H9 (cell line): ENCODE data around the gene GCH1. TPM values are rescaled to one million over a fixed set of nuclear protein-coding genes. Genes with fewer than 3 reads are reported as not detected.

Experiments used
- DNase-seq: peaks from one replicate; pipeline ENCODE4 v3.0.0-alpha.2; 2017
- H2AFZ ChIP-seq: one replicate; pipeline ENCODE4 v1.6.1; 2013; ENCODE audit warnings: mild to moderate bottlenecking, low read length, control low read depth, moderate library complexity
- H2AK5ac ChIP-seq: 2 replicates; pipeline ENCODE4 v1.6.1; 2013; ENCODE audit warnings: low read length, control low read depth, mixed read lengths; ENCODE audit not compliant: insufficient read length
- H2BK120ac ChIP-seq: one replicate; pipeline ENCODE4 v1.6.1; 2013; ENCODE audit warnings: low read depth, mild to moderate bottlenecking, low read length, control low read depth, inconsistent platforms; ENCODE audit not compliant: poor library complexity, severe bottlenecking
- H2BK12ac ChIP-seq: 2 replicates; pipeline ENCODE4 v1.6.1; 2013; ENCODE audit warnings: low read length, control low read depth, mixed read lengths, low read depth; ENCODE audit not compliant: insufficient read length
- H2BK15ac ChIP-seq: 2 replicates; pipeline ENCODE4 v1.6.1; 2013; ENCODE audit warnings: low read depth, low read length, control low read depth
- H2BK20ac ChIP-seq: one replicate; pipeline ENCODE4 v1.6.1; 2013; ENCODE audit warnings: low read depth, mild to moderate bottlenecking, low read length, control low read depth, inconsistent platforms; ENCODE audit not compliant: poor library complexity, severe bottlenecking
- H2BK5ac ChIP-seq: 2 replicates; pipeline ENCODE4 v1.6.1; 2013; ENCODE audit warnings: low read length, control low read depth, mixed read lengths; ENCODE audit not compliant: insufficient read length
- H3K14ac ChIP-seq: 2 replicates; pipeline ENCODE4 v1.6.1; 2013; ENCODE audit warnings: low read length, control low read depth; ENCODE audit not compliant: insufficient read depth
- H3K18ac ChIP-seq: 2 replicates; pipeline ENCODE4 v1.6.1; 2013; ENCODE audit warnings: low read depth, mild to moderate bottlenecking, mixed read lengths, low read length, control low read depth; ENCODE audit not compliant: insufficient read length
- H3K23ac ChIP-seq: 2 replicates; pipeline ENCODE4 v1.6.1; 2013; ENCODE audit warnings: low read length, control low read depth, mixed read lengths, low read depth; ENCODE audit not compliant: insufficient read length
- H3K23me2 ChIP-seq: 2 replicates; pipeline ENCODE4 v1.6.1; 2013; ENCODE audit warnings: low read depth, mild to moderate bottlenecking, mixed read lengths, low read length, control low read depth; ENCODE audit not compliant: insufficient read length, poor library complexity, severe bottlenecking
- H3K27ac ChIP-seq: 2 replicates; pipeline ENCODE4 v1.5.1; 2013; ENCODE audit warnings: low read length, control low read depth, mixed read lengths, low read depth; ENCODE audit not compliant: insufficient read length
- H3K27me3 ChIP-seq: 2 replicates; pipeline ENCODE4 v1.6.1; 2013; ENCODE audit warnings: low read length, control low read depth, inconsistent platforms; ENCODE audit not compliant: insufficient read depth
- H3K4ac ChIP-seq: 2 replicates; pipeline ENCODE4 v1.6.1; 2013; ENCODE audit warnings: low read depth, mild to moderate bottlenecking, control low read depth, inconsistent platforms, low read length, moderate library complexity
- H3K4me1 ChIP-seq: 2 replicates; pipeline ENCODE4 v1.6.1; 2013; ENCODE audit warnings: low read length, control low read depth, inconsistent platforms; ENCODE audit not compliant: insufficient read depth
- H3K4me2 ChIP-seq: 2 replicates; pipeline ENCODE4 v1.6.1; 2013; ENCODE audit warnings: low read length, control low read depth, mixed read lengths; ENCODE audit not compliant: insufficient read length, insufficient read depth
- H3K56ac ChIP-seq: 2 replicates; pipeline ENCODE4 v1.6.1; 2013; ENCODE audit warnings: low read depth, mild to moderate bottlenecking, mixed read lengths, low read length, control low read depth; ENCODE audit not compliant: insufficient read length
- H3K79me1 ChIP-seq: 2 replicates; pipeline ENCODE4 v1.6.1; 2013; ENCODE audit warnings: low read depth, mild to moderate bottlenecking, moderate library complexity, low read length, control low read depth, inconsistent platforms; ENCODE audit not compliant: insufficient read depth, poor library complexity, severe bottlenecking
- H3K79me2 ChIP-seq: 2 replicates; pipeline ENCODE4 v1.6.1; 2013; ENCODE audit warnings: low read length, control low read depth, inconsistent platforms; ENCODE audit not compliant: insufficient read depth
- H3K9ac ChIP-seq: 2 replicates; pipeline ENCODE4 v1.6.1; 2013; ENCODE audit warnings: low read length, control low read depth, mixed read lengths; ENCODE audit not compliant: insufficient read length; ENCODE audit errors: extremely low read depth
- H3K9me3 ChIP-seq: one replicate; pipeline ENCODE4 v1.6.1; 2013; ENCODE audit warnings: low read depth, low read length, inconsistent platforms; ENCODE audit not compliant: control insufficient read depth
- H3T11ph ChIP-seq: one replicate; pipeline ENCODE4 v1.6.1; 2013; ENCODE audit warnings: mild to moderate bottlenecking, low read length, control low read depth, inconsistent platforms
- H4K20me1 ChIP-seq: one replicate; pipeline ENCODE4 v1.6.1; 2013; ENCODE audit not compliant: control insufficient read depth, insufficient read length, insufficient read depth
- H4K5ac ChIP-seq: 2 replicates; pipeline ENCODE4 v1.6.1; 2013; ENCODE audit warnings: low read depth, mild to moderate bottlenecking, mixed read lengths, low read length, control low read depth; ENCODE audit not compliant: insufficient read length
- H4K8ac ChIP-seq: replicated peaks from 2 replicates; pipeline ENCODE4 v1.6.1; 2013; ENCODE audit warnings: low read length, control low read depth, mixed read lengths, low read depth; ENCODE audit not compliant: insufficient read length
- H4K91ac ChIP-seq: 2 replicates; pipeline ENCODE4 v1.6.1; 2013; ENCODE audit warnings: low read depth, mild to moderate bottlenecking, moderate library complexity, mixed read lengths, low read length, control low read depth; ENCODE audit not compliant: insufficient read length
- H3K27ac Mint-ChIP-seq, 3 experiments: 2 replicates in 2 of 3; 3 replicates in 1 of 3; pipeline ENCODE4 v1.8.0; 2020 to 2021; ENCODE audit warnings: mixed read lengths in 3 of 3, mild to moderate bottlenecking in 1 of 3, moderate library complexity in 1 of 3
- H3K27me3 Mint-ChIP-seq: 2 replicates; pipeline ENCODE4 v1.8.0; 2021; ENCODE audit warnings: low read depth, mild to moderate bottlenecking, moderate library complexity, mixed read lengths
- H3K36me3 Mint-ChIP-seq, 3 experiments: 2 replicates in 2 of 3; 3 replicates in 1 of 3; pipeline ENCODE4 v1.8.0; 2020 to 2021; ENCODE audit warnings: low read depth in 3 of 3, mixed read lengths in 3 of 3; ENCODE audit not compliant: insufficient read depth in 1 of 3
- H3K4me1 Mint-ChIP-seq, 2 experiments: 2 replicates each; pipeline ENCODE4 v1.8.0; 2020; ENCODE audit warnings: mixed read lengths in 2 of 2
- H3K4me3 Mint-ChIP-seq, 2 experiments: 2 replicates in 1 of 2; 3 replicates in 1 of 2; pipeline ENCODE4 v1.8.0; 2020 to 2021; ENCODE audit warnings: mild to moderate bottlenecking in 2 of 2, mixed read lengths in 2 of 2, moderate library complexity in 1 of 2
- H3K9me3 Mint-ChIP-seq, 2 experiments: 2 replicates in 1 of 2; 3 replicates in 1 of 2; pipeline ENCODE4 v1.8.0; 2020; ENCODE audit warnings: mild to moderate bottlenecking in 2 of 2, mixed read lengths in 2 of 2, moderate library complexity in 1 of 2
- CTCF ChIP-seq: fragments of 200-600 bp; sonication (generic); conservative IDR thresholded peaks from 3 replicates; pipeline ENCODE4 v1.8.0; 2021; ENCODE audit warnings: antibody characterized with exemption, mild to moderate bottlenecking
- WGBS: extraction: QIAGEN DNeasy Blood & Tissue Kit; methylation state at CpG from one replicate; pipeline ENCODE4 v1.1.7; 2013; ENCODE audit warnings: missing lambda C conversion rate, low lambda C conversion rate, mixed read lengths; ENCODE audit not compliant: insufficient read length; ENCODE audit errors: extremely low coverage; 5-methylcytosine and 5-hydroxymethylcytosine counted together
- total RNA-seq: library from RNA; stranded (reverse); gene quantifications from 2 replicates; pipeline ENCODE4 v1.2.1, GENCODE V29; 2021

Gene GCH1
- total RNA-seq, 1 experiment from 2014 or later: 7.7 TPM

- H3K18ac ChIP-seq: peak overlapping the region; percentile 11
- H2BK12ac ChIP-seq: no peak overlapping the region
- H3K79me2 ChIP-seq: no peaks in the 10 kb centered on the region
- peaks cover 36% of the 10 kb centered on the region for H3K27me3 Mint-ChIP-seq
- H2BK20ac ChIP-seq: no peak overlapping the region
- H3K9me3 ChIP-seq: no peaks in the 10 kb centered on the region
- H3K27me3 ChIP-seq: no peaks in the 10 kb centered on the region
- TF ChIP-seq CTCF: no peak
- H3K14ac ChIP-seq: 0 out of 2 replicates have a peak overlapping the region, but pooled peaks have one; percentile 54
- no peak overlapping the region for H2AK5ac ChIP-seq
- no peak overlapping the region for H3K4ac ChIP-seq
- H3K9ac ChIP-seq: no peak overlapping the region
- no peaks in the 10 kb centered on the region for H3K79me1 ChIP-seq
- no CpG with 5 or more reads among the region's 13 CpGs for WGBS
- no peak overlapping the region for H2BK120ac ChIP-seq
- no peak overlapping the region for H3K23ac ChIP-seq
- H2BK5ac ChIP-seq: no peak overlapping the region
- no peaks in the 10 kb centered on the region for H3K23me2 ChIP-seq
- no peak overlapping the region for H3T11ph ChIP-seq
- peak overlapping the region in 1 of 3 experiments; percentile 73; a peak in 1 of 7 replicates for H3K27ac Mint-ChIP-seq
- no peak overlapping the region for H4K8ac ChIP-seq
- H3K27ac ChIP-seq: no peak overlapping the region
- no peak overlapping the region for H3K56ac ChIP-seq
- H3K36me3 Mint-ChIP-seq: no peaks in the 10 kb centered on the region
- H3K4me1 ChIP-seq: peaks cover 2% of the 10 kb centered on the region; the same call in 1 of the 2 replicates
- no peak overlapping the region for H3K4me2 ChIP-seq
- H4K5ac ChIP-seq: no peak overlapping the region
- no peak overlapping the region for H2AFZ ChIP-seq
- H2BK15ac ChIP-seq: no peak overlapping the region
- peaks cover 0 to 4% of the 10 kb centered on the region in 2 experiments; a peak in 2 of 5 replicates for H3K9me3 Mint-ChIP-seq
- H3K4me1 Mint-ChIP-seq: peaks cover 22 to 23% of the 10 kb centered on the region in 2 experiments
- no peak overlapping the region for H4K91ac ChIP-seq
- DNase-seq: peak; percentile 24
- H4K20me1 ChIP-seq: no peaks in the 10 kb centered on the region
- no peak overlapping the region for H3K4me3 Mint-ChIP-seq
Measured at GRCh38 chr14:54803926-54804537, 98.6 kb downstream of the GCH1 start.
